GM18909 (cell line): ENCODE data around the gene SH3PXD2A.
A peak's percentile ranks its signal among the peaks of the same experiment; 100 is the strongest.

ENCODE experiments used
- ATAC-seq: cut with Tn5 transposase; IDR thresholded peaks from one replicate; pipeline ENCODE4 v1.9.1; 2021; ENCODE audit warnings: mild to moderate bottlenecking; ENCODE audit not compliant: unreplicated experiment, poor library complexity

Gene SH3PXD2A

GRCh38 chr10:103714232-103714891 is 141.0 kb downstream of the SH3PXD2A start:
- no peak for ATAC-seq

DNA sequence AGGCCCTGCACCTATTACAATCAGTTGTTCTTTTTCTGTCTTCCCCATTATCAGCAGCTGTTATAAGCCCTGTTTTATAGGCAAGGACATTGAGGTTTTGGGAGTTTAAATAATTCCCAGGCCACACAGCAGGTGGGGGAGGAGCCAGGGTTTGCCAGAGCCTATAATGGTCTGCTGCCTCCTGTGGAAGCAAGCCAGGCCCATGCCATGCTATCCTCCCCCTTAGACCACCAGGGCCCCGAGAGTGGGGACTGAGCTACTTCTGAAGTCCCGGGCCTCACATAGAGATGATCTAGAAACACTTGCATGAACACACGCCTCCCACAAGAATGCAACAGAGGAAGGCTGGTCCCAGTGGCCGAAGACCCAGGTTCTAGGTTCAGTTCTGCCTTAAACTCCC is 141.7 kb downstream of the SH3PXD2A start:
- no peak for ATAC-seq

GRCh38 chr10:103712898-103713498 is 142.4 kb downstream of the SH3PXD2A start:
- peak; percentile 71 for ATAC-seq

GRCh38 chr10:103712146-103712545 is 143.2 kb downstream of the SH3PXD2A start:
- no peak for ATAC-seq

- no peak for ATAC-seq
Measured at GRCh38 chr10:103711351-103711994, 143.9 kb downstream of the SH3PXD2A start.

DNA sequence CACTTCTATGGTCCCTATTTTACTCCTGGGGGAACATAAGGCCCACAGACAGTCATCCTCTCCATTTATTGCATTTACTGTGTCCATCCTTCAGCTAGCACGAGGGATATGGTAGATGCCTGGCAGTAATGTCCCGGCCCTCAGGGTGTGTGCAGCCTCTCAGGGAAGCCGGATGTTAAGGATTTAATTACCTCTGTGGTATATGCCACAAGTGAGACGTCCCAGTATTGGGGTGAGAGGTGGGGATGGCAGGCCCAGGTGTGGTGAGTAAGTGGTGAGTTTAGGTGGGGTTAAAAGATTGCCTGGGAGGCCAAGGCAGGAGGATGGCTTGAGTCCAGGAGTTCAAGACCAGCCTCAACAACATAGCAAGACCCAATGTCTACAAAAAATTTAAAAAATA is 144.9 kb downstream of the SH3PXD2A start:
- ATAC-seq: no peak

DNA sequence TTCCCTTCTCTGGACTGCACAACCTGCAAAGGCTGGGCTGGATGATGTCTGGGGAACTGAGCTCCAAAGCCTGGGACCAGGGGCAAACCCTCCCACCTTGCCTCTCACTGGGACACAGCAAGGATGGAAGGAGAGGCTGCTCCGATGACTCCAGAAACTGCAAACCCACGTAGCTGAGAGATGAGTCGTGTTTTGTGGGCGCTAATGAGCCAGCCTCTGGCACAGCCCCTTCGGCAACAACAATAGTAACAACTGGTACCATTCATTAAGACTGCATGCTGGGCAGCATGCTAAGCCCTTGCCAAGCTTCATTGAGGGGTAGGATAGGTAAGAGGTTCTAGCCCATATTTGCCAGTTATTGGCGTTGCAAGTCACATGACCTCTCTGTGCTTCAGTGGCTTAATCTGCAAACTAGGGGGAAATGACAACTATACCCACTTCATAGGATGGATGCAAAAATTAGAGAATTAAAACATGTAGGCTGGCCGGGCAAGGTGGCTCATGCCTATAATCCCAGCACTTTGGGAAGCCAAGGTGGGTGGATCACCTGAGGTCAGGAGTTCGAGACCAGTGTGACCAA is 145.9 kb downstream of the SH3PXD2A start:
- no peak for ATAC-seq

DNA sequence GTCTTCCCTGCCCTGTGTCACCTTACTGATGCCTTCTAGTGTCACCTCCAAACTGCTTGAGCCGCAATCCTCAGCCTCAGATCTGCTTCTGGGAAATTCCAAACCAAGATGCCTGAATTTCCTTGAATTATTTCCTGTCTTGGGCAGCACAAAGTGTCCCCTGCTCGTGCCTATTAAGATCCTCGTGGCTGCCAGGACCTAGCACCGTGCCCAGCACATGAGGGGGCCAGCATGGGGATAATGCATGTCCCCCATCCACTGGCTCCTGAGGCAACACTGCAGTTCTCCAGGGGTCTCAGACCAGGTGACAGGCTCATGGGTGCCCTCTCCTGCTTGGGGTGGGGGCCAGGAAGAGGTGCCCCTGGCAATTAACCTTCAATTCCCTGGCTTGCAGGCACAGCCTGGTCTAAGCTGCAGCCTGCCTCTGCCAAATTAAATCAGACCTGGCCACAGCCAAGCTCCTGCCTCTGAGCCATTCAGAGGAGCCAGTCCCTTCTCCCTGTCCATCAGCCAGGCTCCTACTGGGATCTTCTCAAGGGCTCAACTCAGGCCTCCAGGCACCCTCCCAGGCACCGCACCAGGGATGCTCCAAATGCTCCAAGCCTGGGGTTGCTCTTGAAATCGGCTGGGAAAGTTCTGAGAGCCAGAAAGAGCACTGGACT is 146.6 kb downstream of the SH3PXD2A start:
- no peak for ATAC-seq

GRCh38 chr10:103707956-103708626 is 147.3 kb downstream of the SH3PXD2A start:
- ATAC-seq: no peak

GRCh38 chr10:103706762-103707161 is 148.6 kb downstream of the SH3PXD2A start:
- no peak for ATAC-seq

DNA sequence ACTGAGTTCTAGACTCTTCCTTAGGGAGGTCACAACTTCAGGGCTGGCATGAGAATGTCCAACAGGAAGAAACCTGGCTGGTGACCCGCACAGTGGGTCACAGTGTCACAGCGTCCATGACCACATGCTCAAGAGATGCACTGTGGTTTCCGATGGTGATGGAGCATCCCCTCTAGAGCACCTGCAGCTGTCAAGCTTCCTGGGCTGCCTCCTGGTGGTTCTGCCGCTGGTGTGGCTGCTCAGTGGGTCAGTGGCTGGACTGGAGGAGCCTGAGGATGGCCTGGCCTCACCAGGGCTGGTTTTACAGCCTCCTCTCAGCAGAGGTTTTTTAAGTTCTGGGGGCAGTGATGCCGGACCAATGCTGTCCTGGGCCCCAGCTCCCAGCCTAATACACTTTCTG is 149.3 kb downstream of the SH3PXD2A start:
- ATAC-seq: no peak

GRCh38 chr10:103703941-103704919 is 151.1 kb downstream of the SH3PXD2A start:
- no peak for ATAC-seq

GRCh38 chr10:103701380-103702222 is 153.8 kb downstream of the SH3PXD2A start:
- ATAC-seq: no peak

DNA sequence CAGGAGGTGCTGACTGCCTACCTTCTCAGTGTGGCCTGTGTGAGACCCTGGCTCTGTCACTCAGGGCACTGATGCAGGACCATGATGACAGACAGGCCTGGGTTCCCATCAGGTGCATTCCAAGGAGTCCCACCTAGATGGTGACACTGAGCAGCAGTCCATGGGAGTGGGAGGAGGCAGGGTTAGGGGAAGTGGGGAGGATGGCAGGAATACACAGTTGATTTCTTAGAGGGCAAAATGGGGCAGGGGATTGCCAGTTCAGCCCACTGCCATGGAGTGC is 155.0 kb downstream of the SH3PXD2A start:
- ATAC-seq: no peak

DNA sequence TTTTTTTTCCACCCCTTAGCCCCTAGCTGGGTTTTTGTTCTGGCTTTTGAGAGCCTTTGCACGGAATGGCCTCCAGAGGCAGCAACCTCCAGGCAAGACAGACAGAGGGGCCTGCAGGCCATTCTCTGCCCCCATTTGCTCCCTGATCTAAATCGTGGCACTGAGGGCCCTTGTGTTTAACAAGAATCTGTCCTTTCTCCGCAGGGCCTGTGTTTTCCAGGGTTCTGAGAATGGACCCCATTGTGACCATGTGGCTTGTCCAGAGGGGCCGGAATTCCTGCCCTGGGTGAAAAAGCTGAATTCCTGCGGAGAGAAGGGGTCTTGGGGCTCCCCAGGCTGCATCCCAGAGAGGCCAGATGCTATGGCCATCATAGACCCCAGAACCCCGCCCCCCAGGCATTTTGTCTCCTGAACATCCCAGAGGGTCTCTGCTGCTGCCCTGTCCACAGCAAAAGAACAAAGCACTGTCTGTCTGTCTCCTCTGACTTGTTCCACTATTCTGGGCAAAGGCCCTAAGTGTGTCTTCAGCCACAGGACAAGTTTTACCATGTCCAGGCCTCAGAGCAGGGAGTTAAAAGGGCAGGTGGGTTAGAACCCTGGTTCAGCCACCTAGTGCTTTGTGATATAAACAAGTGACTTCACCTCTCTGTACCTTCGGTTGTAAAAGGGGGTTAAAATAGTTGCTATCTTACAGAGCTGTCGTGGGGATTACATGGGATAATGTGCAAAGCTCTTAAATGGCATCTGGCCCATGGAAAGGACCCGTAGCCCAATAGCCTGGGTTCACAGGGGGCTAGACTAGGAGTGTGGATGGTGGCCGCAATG is 155.6 kb downstream of the SH3PXD2A start:
- no peak for ATAC-seq

GRCh38 chr10:103698266-103698665 is 157.1 kb downstream of the SH3PXD2A start:
- no peak for ATAC-seq

GRCh38 chr10:103697787-103698186 is 157.6 kb downstream of the SH3PXD2A start:
- no peak for ATAC-seq
